ENCODE data around the gene ZNF148.

ZNF148 gene

DNA sequence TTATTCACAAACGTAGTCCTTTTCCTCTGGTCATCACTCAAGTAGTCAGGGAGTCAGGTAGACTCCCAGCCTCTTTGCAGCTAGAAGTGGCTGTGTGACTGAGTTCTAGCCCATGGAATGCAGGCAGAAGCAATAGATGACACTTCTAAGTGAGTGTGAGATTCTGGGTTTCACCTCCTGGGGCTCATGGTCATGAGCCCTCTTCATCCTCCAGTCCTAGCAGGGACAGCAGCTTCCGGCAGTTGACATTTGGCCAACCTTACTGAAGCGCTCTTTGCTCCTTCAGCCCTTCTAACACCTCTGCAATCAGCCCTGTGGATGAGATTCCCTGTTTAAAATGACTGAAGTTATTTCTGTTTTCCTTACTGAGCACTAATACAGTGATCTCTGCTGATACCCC, 184.3 kb downstream of the ZNF148 start:
- TF ChIP-seq, protein P1, sequence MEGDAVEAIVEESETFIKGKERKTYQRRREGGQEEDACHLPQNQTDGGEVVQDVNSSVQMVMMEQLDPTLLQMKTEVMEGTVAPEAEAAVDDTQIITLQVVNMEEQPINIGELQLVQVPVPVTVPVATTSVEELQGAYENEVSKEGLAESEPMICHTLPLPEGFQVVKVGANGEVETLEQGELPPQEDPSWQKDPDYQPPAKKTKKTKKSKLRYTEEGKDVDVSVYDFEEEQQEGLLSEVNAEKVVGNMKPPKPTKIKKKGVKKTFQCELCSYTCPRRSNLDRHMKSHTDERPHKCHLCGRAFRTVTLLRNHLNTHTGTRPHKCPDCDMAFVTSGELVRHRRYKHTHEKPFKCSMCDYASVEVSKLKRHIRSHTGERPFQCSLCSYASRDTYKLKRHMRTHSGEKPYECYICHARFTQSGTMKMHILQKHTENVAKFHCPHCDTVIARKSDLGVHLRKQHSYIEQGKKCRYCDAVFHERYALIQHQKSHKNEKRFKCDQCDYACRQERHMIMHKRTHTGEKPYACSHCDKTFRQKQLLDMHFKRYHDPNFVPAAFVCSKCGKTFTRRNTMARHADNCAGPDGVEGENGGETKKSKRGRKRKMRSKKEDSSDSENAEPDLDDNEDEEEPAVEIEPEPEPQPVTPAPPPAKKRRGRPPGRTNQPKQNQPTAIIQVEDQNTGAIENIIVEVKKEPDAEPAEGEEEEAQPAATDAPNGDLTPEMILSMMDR (IDR thresholded peaks at IDR 0.05; ENCODE audit: low read depth, low read length) = no peak
- DNase-seq (ENCODE audit: low read depth, low spot score) = no peak
- in situ Hi-C loops (cut with HindIII; ENCODE audit: low sequenced_read_pairs) = no loop called here

DNA sequence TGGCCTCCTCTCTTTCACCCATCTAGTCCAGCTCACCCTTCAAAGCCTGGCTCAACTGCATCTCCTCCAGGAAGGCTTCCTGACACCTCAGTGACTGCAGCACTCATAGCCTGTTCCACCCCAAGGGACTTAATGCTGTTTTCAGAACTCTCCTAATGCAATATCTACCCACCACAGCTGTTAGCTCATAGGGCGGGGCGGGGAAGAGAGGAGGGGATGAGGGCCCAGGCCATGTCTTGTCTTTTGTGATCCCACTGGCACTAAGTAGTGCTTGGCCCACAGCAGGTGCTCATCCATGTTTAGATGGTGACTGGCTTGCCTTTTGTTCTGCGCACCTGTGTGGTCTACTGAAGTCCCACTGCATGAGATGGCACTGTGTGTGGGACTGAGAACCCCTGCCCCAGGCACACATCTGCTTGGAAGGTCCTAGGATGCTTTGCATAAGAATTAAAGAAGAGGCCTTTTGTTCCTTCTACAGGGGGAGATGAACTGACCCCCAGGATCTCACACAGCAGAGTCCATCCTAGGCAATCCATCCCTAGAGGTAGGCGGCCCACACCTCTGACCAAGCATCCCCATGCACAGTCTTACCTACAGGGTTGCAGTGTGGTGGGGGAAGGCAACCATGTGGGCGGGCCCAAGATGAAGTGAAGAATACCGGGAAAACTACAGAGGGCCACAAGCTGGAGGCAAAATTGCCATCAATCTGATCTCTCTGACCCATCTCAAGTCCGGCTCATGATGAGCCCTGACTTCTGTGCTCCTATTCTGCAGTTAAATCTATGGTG, 185.6 kb downstream of the ZNF148 start:
- no peak overlapping the region for H3K4me3 ChIP-seq (ENCODE audit: low read depth, low read length)
- TF ChIP-seq, protein P1 (IDR thresholded peaks at IDR 0.05; ENCODE audit: low read depth, low read length) = no peak
- no peak for DNase-seq (ENCODE audit: low read depth, low spot score)
- in situ Hi-C loops (cut with HindIII; ENCODE audit: low sequenced_read_pairs) = no loop called here

More for the DNA sequence above, 184.3 kb downstream of the ZNF148 start:
- no peak overlapping the region for H3K4me3 ChIP-seq (ENCODE audit: low read depth, low read length)

DNA sequence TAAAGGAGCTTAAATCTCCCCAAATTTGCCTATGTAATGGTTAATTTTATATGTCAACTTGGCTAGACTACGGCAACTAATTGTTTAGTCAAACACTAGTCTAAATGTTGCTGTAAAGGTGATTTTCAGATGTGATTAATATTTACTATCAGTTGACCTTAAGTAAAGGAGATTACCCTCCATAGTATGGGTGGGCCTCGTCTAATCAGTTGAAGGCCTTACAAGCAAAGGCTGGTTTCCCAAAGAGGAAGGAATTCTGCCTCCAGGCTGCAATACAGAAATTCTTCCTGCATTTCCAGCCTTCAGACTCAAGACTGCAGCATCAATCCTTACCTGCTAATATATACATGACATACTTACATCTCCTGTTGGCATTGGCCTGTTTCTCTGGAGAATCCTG, 186.2 kb downstream of the ZNF148 start:
- TF ChIP-seq, protein P1 (IDR thresholded peaks at IDR 0.05; ENCODE audit: low read depth, low read length) = no peak
- DNase-seq (ENCODE audit: low read depth, low spot score) = no peak
- in situ Hi-C loops (cut with HindIII; ENCODE audit: low sequenced_read_pairs) = no loop called here
- H3K4me3 ChIP-seq (ENCODE audit: low read depth, low read length) = no peak overlapping the region

DNA sequence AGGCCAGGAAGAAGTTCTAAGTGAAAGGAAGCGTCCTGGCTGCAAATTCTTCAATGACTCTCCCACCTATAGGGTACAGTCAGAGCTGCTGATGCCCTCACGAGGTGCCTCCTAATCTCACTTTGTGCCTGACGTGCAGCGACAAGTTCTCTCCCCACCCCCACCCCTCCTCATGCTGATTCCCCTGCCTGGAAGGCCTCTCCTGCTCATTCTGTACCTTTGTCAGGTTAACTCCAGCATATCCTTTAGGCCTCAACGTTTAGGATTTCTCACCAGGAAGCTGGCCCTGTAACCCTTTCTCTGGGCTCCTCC, 187.6 kb downstream of the ZNF148 start:
- TF ChIP-seq, protein P1 (IDR thresholded peaks at IDR 0.05; ENCODE audit: low read depth, low read length) = no peak
- H3K4me3 ChIP-seq (ENCODE audit: low read depth, low read length) = no peak overlapping the region
- in situ Hi-C loops (cut with HindIII; ENCODE audit: low sequenced_read_pairs) = no loop called here
- no peak for DNase-seq (ENCODE audit: low read depth, low spot score)

DNA sequence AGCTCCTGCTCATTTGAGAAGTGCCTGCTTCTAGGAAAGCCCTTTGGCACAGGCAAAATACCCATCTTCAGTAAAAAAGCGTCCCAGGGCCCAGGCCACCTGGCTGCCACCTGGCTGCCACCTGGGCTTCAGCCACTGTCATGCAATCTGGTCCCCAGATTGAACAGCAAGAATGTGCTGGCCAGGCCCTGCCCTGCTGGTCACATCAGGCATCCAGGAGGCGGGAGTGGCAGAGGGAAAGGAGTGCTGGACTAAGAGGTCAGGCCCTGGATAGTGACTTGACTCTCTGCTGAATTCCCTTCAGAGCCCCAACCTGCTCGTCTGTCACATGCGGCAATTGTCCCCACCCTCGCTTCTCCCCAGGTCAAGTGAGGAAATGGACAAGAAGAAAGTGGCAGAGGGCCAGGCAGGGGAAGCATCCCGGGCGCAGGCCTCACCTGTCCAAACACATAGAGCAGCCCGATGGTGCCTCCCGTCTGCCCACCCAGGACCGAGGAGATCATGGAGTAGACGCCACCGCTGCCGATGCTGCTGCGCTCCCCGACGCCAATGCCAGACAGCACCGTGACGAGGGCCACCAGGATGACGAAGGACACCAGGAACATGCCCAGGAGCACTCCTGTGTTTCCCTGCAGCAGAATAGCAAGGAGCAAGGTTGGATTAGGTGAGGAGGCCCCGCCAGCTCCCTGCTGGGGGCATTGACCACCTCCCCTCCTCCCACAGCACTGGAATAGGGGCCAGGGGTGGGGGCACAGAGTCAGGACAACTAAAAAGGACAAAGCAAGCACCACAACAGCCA, 188.1 kb downstream of the ZNF148 start:
- in situ Hi-C loops (cut with HindIII; ENCODE audit: low sequenced_read_pairs) = no loop called here
- no peak overlapping the region for H3K4me3 ChIP-seq (ENCODE audit: low read depth, low read length)
- TF ChIP-seq, protein P1 (IDR thresholded peaks at IDR 0.05; ENCODE audit: low read depth, low read length) = no peak
- no peak for DNase-seq (ENCODE audit: low read depth, low spot score)

DNA sequence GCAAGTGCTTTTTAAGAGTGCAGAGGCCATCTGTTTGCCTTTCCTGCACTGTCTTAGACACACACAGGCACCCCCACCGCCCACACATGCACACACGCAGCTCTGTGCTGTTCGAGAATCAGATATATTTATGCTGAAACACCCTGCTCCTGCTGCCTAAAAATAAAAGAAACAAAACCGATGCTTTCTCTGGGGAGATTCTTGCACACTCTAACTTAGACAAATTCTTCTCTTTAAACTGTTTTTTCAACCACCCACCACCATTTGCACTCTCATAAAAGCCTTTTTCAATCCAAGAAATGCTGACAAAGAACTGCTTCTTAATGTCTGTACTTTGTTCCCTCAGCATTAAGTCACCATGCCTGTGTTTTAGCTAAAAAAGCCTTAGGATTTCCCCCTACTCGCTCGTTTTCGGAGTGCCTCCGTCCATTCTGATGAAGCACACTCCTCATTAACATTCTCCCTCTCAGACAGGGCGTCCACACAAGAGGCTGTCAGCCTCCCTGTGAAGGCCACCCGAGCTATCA, 188.8 kb downstream of the ZNF148 start:
- in situ Hi-C loops (cut with HindIII; ENCODE audit: low sequenced_read_pairs) = no loop called here
- no peak overlapping the region for H3K4me3 ChIP-seq (ENCODE audit: low read depth, low read length)
- peak; percentile 44 for DNase-seq (ENCODE audit: low read depth, low spot score)
- TF ChIP-seq, protein P1 (IDR thresholded peaks at IDR 0.05; ENCODE audit: low read depth, low read length) = no peak

Data from astrocyte of the spinal cord (primary cell).